ENCODE data around the gene FOXB1.

- TF ChIP-seq EZH2 (IDR thresholded peaks at IDR 0.05; ENCODE audit: low read depth, unreplicated experiment): no peak
- no peak for TF ChIP-seq CREB1 (CRISPR knock-in tag; IDR thresholded peaks at IDR 0.05; ENCODE audit: low read depth)
Measured at GRCh38 chr15:60021589-60022378, 17.7 kb downstream of the FOXB1 start.
